Uterus (tissue), 4 donors: Measurements from ENCODE around the gene GPR137. TPM values are rescaled to one million over a fixed set of nuclear protein-coding genes. Genes with fewer than 3 reads are reported as not detected.

Experiments used
- DNase-seq, 2 donors: peaks; one replicate each; pipeline ENCODE4 v3.0.0-alpha.2; 2019 to 2020
- H3K27ac ChIP-seq, 2 donors: fragments of 200-600 bp; sonication (generic); 1 replicate in 1 of 2; 2 replicates in 1 of 2; pipeline ENCODE4 v1.5.1; 2016 to 2018
- H3K27me3 ChIP-seq, 2 donors: fragments of 200-600 bp; sonication (generic); one replicate each; pipeline ENCODE4 v1.5.1; 2018 to 2019; ENCODE audit warnings: control low read depth in 1 of 2
- H3K36me3 ChIP-seq, 2 donors: fragments of 200-600 bp; sonication (generic); one replicate each; pipeline ENCODE4 v1.5.1; 2019; ENCODE audit warnings: control low read depth in 1 of 2
- H3K4me1 ChIP-seq, 2 donors: fragments of 200-600 bp; sonication (generic); one replicate each; pipeline ENCODE4 v1.5.1; 2018 to 2019; ENCODE audit warnings: control low read depth in 1 of 2
- H3K4me3 ChIP-seq, 2 donors: fragments of 200-600 bp; sonication (generic); 1 replicate in 1 of 2; 2 replicates in 1 of 2; pipeline ENCODE4 v1.5.1; 2018 to 2019; ENCODE audit warnings: mild to moderate bottlenecking in 1 of 2
- H3K9me3 ChIP-seq, 2 donors: fragments of 200-600 bp; sonication (generic); one replicate each; pipeline ENCODE4 v1.5.1; 2019; ENCODE audit warnings: control low read depth in 1 of 2
- POLR2A ChIP-seq, 2 donors: fragments of 450-650 bp; IDR thresholded peaks; one replicate each; pipeline ENCODE4 v1.6.1; 2016; ENCODE audit warnings: antibody characterized with exemption in 2 of 2, mild to moderate bottlenecking in 1 of 2, moderate library complexity in 1 of 2
- intact Hi-C: fragments of 100-400 bp; cut with DNase I; formaldehyde crosslinking; loops from one replicate; pipeline ENCODE4 v1.15.1; 2023; ENCODE audit warnings: low total_unique reads
- total RNA-seq, 4 donors: library from RNA; depleted of rRNA in 3 of 4; stranded (reverse); fragments of >200 nt in 3 of 4; gene quantifications; one replicate each; pipeline versions ENCODE4 v1.1.0 to v1.2.4, GENCODE V29; 2014 to 2023
- TF ChIP-seq, protein P1 (sequence below), 4 experiments: fragments of 200-600 bp in 2 of 4; fragments of 450-650 bp in 2 of 4; sonication (generic) in 2 of 4; IDR thresholded peaks; one replicate each; pipeline ENCODE4 v1.5.1; 2016 to 2019; ENCODE audit warnings: antibody characterized with exemption in 4 of 4, mild to moderate bottlenecking in 2 of 4, moderate library complexity in 1 of 4
- donor health status: DM: yes; HTN: yes; CAD: no.

GPR137 gene
- total RNA-seq, 4 donors from 2014 or later: 0.51 to 32.3 (median 10.6) TPM

DNA sequence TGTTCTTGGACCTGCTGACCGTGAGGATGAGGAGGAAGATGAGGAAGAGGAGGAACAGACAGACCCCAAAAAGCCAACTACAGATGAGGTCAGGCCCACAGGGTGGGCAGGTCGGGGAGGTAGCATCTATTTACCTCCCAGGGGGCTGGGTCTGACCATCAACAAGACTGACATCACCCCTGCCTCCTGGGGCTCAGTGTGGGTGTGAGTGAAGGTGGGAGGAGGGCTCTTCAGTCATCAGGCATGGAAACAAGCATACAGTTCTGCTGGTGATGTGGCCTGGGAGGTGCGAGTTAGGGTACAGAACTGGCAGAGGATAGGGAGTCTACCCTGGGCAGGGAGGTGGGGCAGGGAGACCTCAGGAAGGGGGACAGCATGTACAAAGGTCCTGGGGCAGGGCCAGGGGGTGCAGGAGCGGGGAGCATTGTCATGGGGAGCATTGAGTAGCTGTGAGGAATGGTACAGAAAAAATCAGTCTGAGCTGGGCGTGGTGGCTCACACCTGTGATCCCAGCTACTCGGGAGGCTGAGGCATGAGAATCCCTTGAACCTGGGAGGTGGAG lies 25.4 kb upstream of the GPR137 start:
- no peaks in the 10 kb centered on the region for H3K36me3 ChIP-seq
- no peaks in the 10 kb centered on the region for H3K9me3 ChIP-seq
- intact Hi-C loops: no loop called here

DNA sequence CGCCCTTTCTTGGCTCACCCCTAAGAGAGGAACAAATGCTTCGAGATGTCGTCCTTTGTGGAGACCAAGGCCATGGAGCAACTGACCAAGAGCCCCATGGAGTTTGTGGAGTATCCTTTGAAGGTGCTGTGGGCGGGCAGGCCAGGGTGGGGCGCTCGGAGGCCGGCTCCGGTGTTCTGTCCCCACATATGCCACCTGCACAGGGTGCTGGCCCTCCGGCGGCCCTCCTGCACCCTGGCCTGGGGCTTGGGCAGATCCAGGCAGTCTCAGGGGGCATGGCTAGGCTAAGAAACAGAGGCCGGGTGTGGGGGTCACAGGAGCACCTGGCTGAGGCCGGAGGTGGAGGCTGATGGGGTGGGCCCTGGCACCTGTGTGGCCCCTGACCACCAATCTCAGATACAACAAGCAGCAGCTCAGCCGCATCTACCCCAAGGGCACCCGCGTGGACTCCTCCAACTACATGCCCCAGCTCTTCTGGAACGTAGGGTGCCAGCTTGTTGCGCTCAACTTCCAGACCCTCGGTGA lies 24.0 kb upstream of the GPR137 start:
- Histone ChIP-seq H3K4me1 (no peaks in the 10 kb centered on the region), H3K9me3 (no peaks in the 10 kb centered on the region), H3K36me3 (no peaks in the 10 kb centered on the region), H3K27me3 (no peaks in the 10 kb centered on the region), H3K4me3 (no peak overlapping the region), H3K27ac (no peak overlapping the region)
- intact Hi-C loops: no loop called here
- no peak for DNase-seq
- no peak for TF ChIP-seq POLR2A (IDR thresholded peaks at IDR 0.05)
- TF ChIP-seq, protein P1, sequence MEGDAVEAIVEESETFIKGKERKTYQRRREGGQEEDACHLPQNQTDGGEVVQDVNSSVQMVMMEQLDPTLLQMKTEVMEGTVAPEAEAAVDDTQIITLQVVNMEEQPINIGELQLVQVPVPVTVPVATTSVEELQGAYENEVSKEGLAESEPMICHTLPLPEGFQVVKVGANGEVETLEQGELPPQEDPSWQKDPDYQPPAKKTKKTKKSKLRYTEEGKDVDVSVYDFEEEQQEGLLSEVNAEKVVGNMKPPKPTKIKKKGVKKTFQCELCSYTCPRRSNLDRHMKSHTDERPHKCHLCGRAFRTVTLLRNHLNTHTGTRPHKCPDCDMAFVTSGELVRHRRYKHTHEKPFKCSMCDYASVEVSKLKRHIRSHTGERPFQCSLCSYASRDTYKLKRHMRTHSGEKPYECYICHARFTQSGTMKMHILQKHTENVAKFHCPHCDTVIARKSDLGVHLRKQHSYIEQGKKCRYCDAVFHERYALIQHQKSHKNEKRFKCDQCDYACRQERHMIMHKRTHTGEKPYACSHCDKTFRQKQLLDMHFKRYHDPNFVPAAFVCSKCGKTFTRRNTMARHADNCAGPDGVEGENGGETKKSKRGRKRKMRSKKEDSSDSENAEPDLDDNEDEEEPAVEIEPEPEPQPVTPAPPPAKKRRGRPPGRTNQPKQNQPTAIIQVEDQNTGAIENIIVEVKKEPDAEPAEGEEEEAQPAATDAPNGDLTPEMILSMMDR (IDR thresholded peaks at IDR 0.05): no peak

More for the DNA sequence above, 25.4 kb upstream of the GPR137 start:
- Histone ChIP-seq H3K27me3 (no peaks in the 10 kb centered on the region), H3K4me3 (no peak overlapping the region), H3K27ac (no peak overlapping the region), H3K4me1 (no peaks in the 10 kb centered on the region)
- TF ChIP-seq, protein P1 (IDR thresholded peaks at IDR 0.05): no peak
- TF ChIP-seq POLR2A (IDR thresholded peaks at IDR 0.05): no peak
- no peak for DNase-seq

DNA sequence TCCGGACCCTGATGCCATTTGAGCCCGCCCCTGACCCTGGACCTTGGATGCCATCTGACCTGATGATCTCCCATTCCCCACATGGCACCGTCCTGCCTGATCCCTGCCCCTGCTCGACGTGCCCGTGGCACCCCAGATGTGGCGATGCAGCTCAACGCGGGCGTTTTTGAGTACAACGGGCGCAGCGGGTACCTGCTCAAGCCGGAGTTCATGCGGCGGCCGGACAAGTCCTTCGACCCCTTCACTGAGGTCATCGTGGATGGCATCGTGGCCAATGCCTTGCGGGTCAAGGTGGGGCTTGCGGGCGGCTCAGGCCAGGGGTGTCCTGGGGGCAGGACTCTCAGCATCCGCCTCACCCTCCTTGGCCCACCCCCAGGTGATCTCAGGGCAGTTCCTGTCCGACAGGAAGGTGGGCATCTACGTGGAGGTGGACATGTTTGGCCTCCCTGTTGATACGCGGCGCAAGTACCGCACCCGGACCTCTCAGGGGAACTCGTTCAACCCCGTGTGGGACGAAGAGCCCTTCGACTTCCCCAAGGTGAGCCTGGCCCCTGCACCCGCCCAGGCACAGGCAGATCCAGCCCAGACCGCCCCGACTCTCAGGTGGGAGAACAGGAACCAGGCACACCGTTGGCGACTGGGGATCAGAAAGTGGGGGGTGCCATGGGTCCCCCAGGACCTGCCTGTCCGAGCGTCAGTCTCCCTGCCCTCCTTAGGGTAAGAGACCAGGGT lies 23.2 kb upstream of the GPR137 start:
- intact Hi-C loops: no loop called here

DNA sequence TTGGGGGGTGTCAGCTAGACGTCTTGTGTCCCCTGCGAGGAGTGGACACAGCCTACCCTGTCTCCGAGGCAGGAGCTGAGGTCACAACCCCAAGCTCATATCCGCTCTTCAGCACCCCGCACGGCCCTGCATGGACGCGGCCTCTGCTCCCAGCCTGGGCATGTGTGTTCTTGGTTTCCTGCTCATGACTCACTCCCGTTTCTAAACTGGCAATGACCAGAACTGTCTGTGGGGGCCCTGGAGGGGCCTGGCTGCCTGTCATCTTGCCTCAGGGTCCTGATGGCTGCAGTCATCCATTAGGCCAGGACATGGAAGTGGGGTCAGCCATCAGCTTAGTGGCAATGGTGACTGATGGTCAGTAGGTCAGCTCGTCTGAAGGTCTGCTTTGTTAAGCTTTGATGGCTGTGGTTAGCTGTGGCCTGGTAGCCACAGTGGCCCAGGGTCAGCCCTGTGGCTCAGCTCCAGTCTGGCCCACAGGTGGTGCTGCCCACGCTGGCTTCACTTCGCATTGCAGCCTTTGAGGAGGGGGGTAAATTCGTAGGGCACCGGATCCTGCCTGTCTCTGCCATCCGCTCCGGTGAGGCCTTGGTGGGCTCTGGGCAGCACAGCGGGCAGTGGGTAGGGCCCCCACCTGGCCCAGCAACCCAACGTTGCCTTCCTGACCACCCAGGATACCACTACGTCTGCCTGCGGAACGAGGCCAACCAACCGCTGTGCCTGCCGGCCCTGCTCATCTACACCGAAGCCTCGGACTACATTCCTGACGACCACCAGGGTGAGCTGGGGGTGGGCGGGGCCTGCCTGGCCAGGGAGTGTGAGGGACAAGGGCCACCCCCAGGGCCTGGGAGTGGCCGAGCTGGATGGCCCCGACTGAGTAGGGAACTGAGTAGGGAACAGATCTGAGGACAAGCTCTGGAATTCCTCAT lies 22.4 kb upstream of the GPR137 start:
- H3K4me1 ChIP-seq: peaks cover 0 to 9% of the 10 kb centered on the region in 2 donors
- no peaks in the 10 kb centered on the region for H3K36me3 ChIP-seq
- no peak overlapping the region for H3K4me3 ChIP-seq
- H3K9me3 ChIP-seq: no peaks in the 10 kb centered on the region
- H3K27me3 ChIP-seq: no peaks in the 10 kb centered on the region
- DNase-seq: no peak
- TF ChIP-seq POLR2A (IDR thresholded peaks at IDR 0.05): no peak
- TF ChIP-seq, protein P1 (IDR thresholded peaks at IDR 0.05): no peak
- intact Hi-C loops: no loop called here
- no peak overlapping the region for H3K27ac ChIP-seq

More for the DNA sequence above, 23.2 kb upstream of the GPR137 start:
- no peak for DNase-seq
- Histone ChIP-seq H3K4me3 (no peak overlapping the region), H3K9me3 (no peaks in the 10 kb centered on the region), H3K36me3 (no peaks in the 10 kb centered on the region), H3K4me1 (peaks cover 0 to 3% of the 10 kb centered on the region in 2 donors), H3K27me3 (no peaks in the 10 kb centered on the region), H3K27ac (no peak overlapping the region)
- TF ChIP-seq, protein P1 (IDR thresholded peaks at IDR 0.05): no peak
- TF ChIP-seq POLR2A (IDR thresholded peaks at IDR 0.05): no peak
